Panc1 (cell line): Measurements from ENCODE around the gene SH3GL1.

Experiments
- POLR2AphosphoS5 ChIP-seq: IDR thresholded peaks from 2 replicates; pipeline ENCODE4 v1.6.1; 2012; ENCODE audit warnings: mild to moderate bottlenecking, low read depth, low read length, moderate library complexity
- SIN3A ChIP-seq: IDR thresholded peaks from 2 replicates; pipeline ENCODE4 v1.6.1; 2012; ENCODE audit warnings: low read depth, mild to moderate bottlenecking, low read length, moderate library complexity, borderline replicate concordance; ENCODE audit not compliant: insufficient read depth
- TF ChIP-seq, protein P1 (sequence below): fragments of 450-650 bp; IDR thresholded peaks from 2 replicates; pipeline ENCODE4 v1.5.1; 2017; ENCODE audit warnings: mild to moderate bottlenecking

GRCh38 chr19:4322942-4323665 lies 77.2 kb downstream of the SH3GL1 start:
- TF ChIP-seq, protein P1, sequence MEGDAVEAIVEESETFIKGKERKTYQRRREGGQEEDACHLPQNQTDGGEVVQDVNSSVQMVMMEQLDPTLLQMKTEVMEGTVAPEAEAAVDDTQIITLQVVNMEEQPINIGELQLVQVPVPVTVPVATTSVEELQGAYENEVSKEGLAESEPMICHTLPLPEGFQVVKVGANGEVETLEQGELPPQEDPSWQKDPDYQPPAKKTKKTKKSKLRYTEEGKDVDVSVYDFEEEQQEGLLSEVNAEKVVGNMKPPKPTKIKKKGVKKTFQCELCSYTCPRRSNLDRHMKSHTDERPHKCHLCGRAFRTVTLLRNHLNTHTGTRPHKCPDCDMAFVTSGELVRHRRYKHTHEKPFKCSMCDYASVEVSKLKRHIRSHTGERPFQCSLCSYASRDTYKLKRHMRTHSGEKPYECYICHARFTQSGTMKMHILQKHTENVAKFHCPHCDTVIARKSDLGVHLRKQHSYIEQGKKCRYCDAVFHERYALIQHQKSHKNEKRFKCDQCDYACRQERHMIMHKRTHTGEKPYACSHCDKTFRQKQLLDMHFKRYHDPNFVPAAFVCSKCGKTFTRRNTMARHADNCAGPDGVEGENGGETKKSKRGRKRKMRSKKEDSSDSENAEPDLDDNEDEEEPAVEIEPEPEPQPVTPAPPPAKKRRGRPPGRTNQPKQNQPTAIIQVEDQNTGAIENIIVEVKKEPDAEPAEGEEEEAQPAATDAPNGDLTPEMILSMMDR: no peak
- TF ChIP-seq SIN3A (no peak), POLR2AphosphoS5 (no peak)
